Measurements from ENCODE around the gene SGCA.

SGCA gene

GRCh38 chr17:50221864-50222545 lies 56.2 kb downstream of the SGCA start:
- TF ChIP-seq, protein P1, sequence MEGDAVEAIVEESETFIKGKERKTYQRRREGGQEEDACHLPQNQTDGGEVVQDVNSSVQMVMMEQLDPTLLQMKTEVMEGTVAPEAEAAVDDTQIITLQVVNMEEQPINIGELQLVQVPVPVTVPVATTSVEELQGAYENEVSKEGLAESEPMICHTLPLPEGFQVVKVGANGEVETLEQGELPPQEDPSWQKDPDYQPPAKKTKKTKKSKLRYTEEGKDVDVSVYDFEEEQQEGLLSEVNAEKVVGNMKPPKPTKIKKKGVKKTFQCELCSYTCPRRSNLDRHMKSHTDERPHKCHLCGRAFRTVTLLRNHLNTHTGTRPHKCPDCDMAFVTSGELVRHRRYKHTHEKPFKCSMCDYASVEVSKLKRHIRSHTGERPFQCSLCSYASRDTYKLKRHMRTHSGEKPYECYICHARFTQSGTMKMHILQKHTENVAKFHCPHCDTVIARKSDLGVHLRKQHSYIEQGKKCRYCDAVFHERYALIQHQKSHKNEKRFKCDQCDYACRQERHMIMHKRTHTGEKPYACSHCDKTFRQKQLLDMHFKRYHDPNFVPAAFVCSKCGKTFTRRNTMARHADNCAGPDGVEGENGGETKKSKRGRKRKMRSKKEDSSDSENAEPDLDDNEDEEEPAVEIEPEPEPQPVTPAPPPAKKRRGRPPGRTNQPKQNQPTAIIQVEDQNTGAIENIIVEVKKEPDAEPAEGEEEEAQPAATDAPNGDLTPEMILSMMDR (IDR thresholded peaks at IDR 0.05; ENCODE audit: insufficient read depth, low read depth, low read length, missing control alignments), result no peak
- DNase-seq (ENCODE audit: low read depth), result no peak
- no peak overlapping the region for H3K4me3 ChIP-seq (ENCODE audit: low read depth, low read length)

DNA sequence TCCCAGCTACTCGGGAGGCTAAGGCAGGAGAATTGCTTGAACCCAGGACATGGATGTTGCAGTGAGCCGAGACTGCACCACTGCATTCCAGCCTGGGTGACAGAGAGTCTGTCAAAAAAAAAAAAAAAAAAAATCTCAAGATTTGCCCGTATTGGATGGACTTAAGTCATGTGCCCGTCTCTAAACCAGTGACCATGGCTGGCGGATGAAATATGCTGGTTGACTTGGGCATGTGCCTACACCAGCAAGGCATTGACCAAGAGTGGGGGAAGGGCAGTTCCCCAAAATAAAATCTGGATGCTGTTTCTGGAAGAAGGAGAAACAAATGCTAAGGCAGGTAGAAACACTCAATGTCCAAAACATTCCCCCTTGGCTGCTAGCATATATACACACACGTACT lies 57.1 kb downstream of the SGCA start:
- no peak overlapping the region for H3K4me3 ChIP-seq (ENCODE audit: low read depth, low read length)
- TF ChIP-seq, protein P1 (IDR thresholded peaks at IDR 0.05; ENCODE audit: insufficient read depth, low read depth, low read length, missing control alignments), result no peak

More for the DNA sequence above, 57.1 kb downstream of the SGCA start:
- no peak for DNase-seq (ENCODE audit: low read depth)

Measured in GM12865 (cell line).